SK-N-SH treated with all-trans-retinoic acid at 6 μM for 48 hours (cell line): ENCODE results near the gene HEATR1.
A peak's percentile ranks its signal among the peaks of the same experiment; 100 is the strongest.
"Not testable (repeated sequence)": the region's sequence is repeated elsewhere in the genome, so short reads cannot be mapped to it uniquely, and the experiment has no call there.

ENCODE experiments used
- ATAC-seq: fragments of 200-7000 bp; cut with Tn5 transposase; 3 replicates; pipeline ENCODE4 v1.9.1; 2020; ENCODE audit warnings: mild to moderate bottlenecking, moderate library complexity
- ARNTL ChIP-seq: fragments of 450-650 bp; formaldehyde crosslinking; IDR thresholded peaks from 2 replicates; pipeline ENCODE4 v1.5.0; 2020; ENCODE audit warnings: low read depth, mild to moderate bottlenecking, moderate library complexity, borderline replicate concordance
- BACH2 ChIP-seq: fragments of 250-450 bp; sonication (Bioruptor Pico); IDR thresholded peaks from 2 replicates; pipeline ENCODE4 v1.9.0; 2021; ENCODE audit warnings: mild to moderate bottlenecking, borderline replicate concordance
- CREB5 ChIP-seq: fragments of 250-450 bp; sonication (Bioruptor Pico); IDR thresholded peaks from 2 replicates; pipeline ENCODE4 v1.5.1; 2020; ENCODE audit warnings: low read depth, mild to moderate bottlenecking, moderate library complexity
- CSDC2 ChIP-seq: fragments of 250-450 bp; sonication (Bioruptor Pico); IDR thresholded peaks from 2 replicates; pipeline ENCODE4 v1.5.0; 2020; ENCODE audit warnings: mild to moderate bottlenecking, moderate library complexity
- CSRNP3 ChIP-seq: fragments of 250-450 bp; sonication (Bioruptor Pico); IDR thresholded peaks from 2 replicates; pipeline ENCODE4 v1.5.1; 2021; ENCODE audit warnings: mild to moderate bottlenecking, moderate library complexity
- ESRRG ChIP-seq: fragments of 250-450 bp; sonication (Bioruptor Pico); IDR thresholded peaks from 2 replicates; pipeline ENCODE4 v1.6.1; 2021; ENCODE audit warnings: mild to moderate bottlenecking
- GLIS3 ChIP-seq: fragments of 250-450 bp; sonication (Bioruptor Pico); IDR thresholded peaks from 2 replicates; pipeline ENCODE4 v1.5.0; 2020; ENCODE audit warnings: mild to moderate bottlenecking, moderate library complexity
- ISL1 ChIP-seq: fragments of 250-450 bp; sonication (Bioruptor Pico); IDR thresholded peaks from 2 replicates; pipeline ENCODE4 v2.1.2; 2022; ENCODE audit warnings: mild to moderate bottlenecking, moderate library complexity
- OSR1 ChIP-seq: fragments of 250-450 bp; sonication (Bioruptor Pico); IDR thresholded peaks from 2 replicates; pipeline ENCODE4 v1.8.0; 2022; ENCODE audit warnings: moderate library complexity, mild to moderate bottlenecking, inconsistent platforms
- PATZ1 ChIP-seq: fragments of 250-450 bp; sonication (Bioruptor Pico); IDR thresholded peaks from 2 replicates; pipeline ENCODE4 v1.8.0; 2020; ENCODE audit warnings: mild to moderate bottlenecking, moderate library complexity, borderline replicate concordance
- PPARA ChIP-seq: fragments of 250-450 bp; sonication (Bioruptor Pico); IDR thresholded peaks from 2 replicates; pipeline ENCODE4 v1.5.0; 2020; ENCODE audit warnings: mild to moderate bottlenecking, borderline replicate concordance
- RARB ChIP-seq: fragments of 250-450 bp; sonication (Bioruptor Pico); IDR thresholded peaks from 2 replicates; pipeline ENCODE4 v1.8.0; 2021; ENCODE audit warnings: mild to moderate bottlenecking, moderate library complexity
- SNAI2 ChIP-seq: fragments of 250-450 bp; sonication (Bioruptor Pico); IDR thresholded peaks from 2 replicates; pipeline ENCODE4 v1.5.0; 2020; ENCODE audit warnings: mild to moderate bottlenecking, moderate library complexity
- TCF4 ChIP-seq: fragments of 250-450 bp; sonication (Bioruptor Pico); IDR thresholded peaks from 2 replicates; pipeline ENCODE4 v1.8.0; 2021; ENCODE audit warnings: mild to moderate bottlenecking, moderate library complexity, borderline replicate concordance
- TOX ChIP-seq: fragments of 250-450 bp; sonication (Bioruptor Pico); IDR thresholded peaks from 2 replicates; pipeline ENCODE4 v1.8.0; 2021; ENCODE audit warnings: mild to moderate bottlenecking, moderate library complexity, borderline replicate concordance
- TSHZ2 ChIP-seq: fragments of 250-450 bp; sonication (Bioruptor Pico); IDR thresholded peaks from 2 replicates; pipeline ENCODE4 v1.5.0; 2020; ENCODE audit warnings: mild to moderate bottlenecking, moderate library complexity
- ZC3H10 ChIP-seq: fragments of 250-450 bp; sonication (Bioruptor Pico); IDR thresholded peaks from 2 replicates; pipeline ENCODE4 v1.5.1; 2021; ENCODE audit warnings: mild to moderate bottlenecking, moderate library complexity
- ZFP3 ChIP-seq: fragments of 250-450 bp; sonication (Bioruptor Pico); IDR thresholded peaks from 2 replicates; pipeline ENCODE4 v1.5.0; 2020; ENCODE audit warnings: mild to moderate bottlenecking, moderate library complexity
- ZFP30 ChIP-seq: fragments of 450-650 bp; formaldehyde crosslinking; IDR thresholded peaks from 2 replicates; pipeline ENCODE4 v1.5.0; 2022; ENCODE audit warnings: mild to moderate bottlenecking, moderate library complexity
- ZNF565 ChIP-seq: fragments of 450-650 bp; formaldehyde crosslinking; conservative IDR thresholded peaks from 2 replicates; pipeline ENCODE4 v1.5.0; 2020; ENCODE audit warnings: low read depth, mild to moderate bottlenecking, moderate library complexity
- ZNF70 ChIP-seq: fragments of 450-650 bp; formaldehyde crosslinking; IDR thresholded peaks from 2 replicates; pipeline ENCODE4 v1.5.0; 2020; ENCODE audit warnings: mild to moderate bottlenecking, moderate library complexity
- ZNF8 ChIP-seq: fragments of 450-650 bp; formaldehyde crosslinking; IDR thresholded peaks from 2 replicates; pipeline ENCODE4 v1.5.0; 2020; ENCODE audit warnings: mild to moderate bottlenecking, moderate library complexity
- TF ChIP-seq, protein P1 (sequence below): fragments of 250-450 bp; sonication (Bioruptor Pico); IDR thresholded peaks from 2 replicates; pipeline ENCODE4 v1.8.0; 2021; ENCODE audit warnings: low read depth, mild to moderate bottlenecking, moderate library complexity, borderline replicate concordance

Gene HEATR1

GRCh38 chr1:236508593-236509027, 95.7 kb downstream of the HEATR1 start:
- TF ChIP-seq ESRRG (CRISPR knock-in tag) (no peak), ISL1 (0 out of 2 replicates have a peak, but pooled peaks have one; percentile 29), CSDC2 (CRISPR knock-in tag) (no peak), TOX (no peak)
- TF ChIP-seq, all 23 proteins: peak for 1
- ATAC-seq = no peak

GRCh38 chr1:236507022-236507700, 97.2 kb downstream of the HEATR1 start:
- peak; percentile 94 for ATAC-seq
- TF ChIP-seq TSHZ2 (CRISPR knock-in tag) (no peak), BACH2 (CRISPR knock-in tag) (no peak), CSDC2 (CRISPR knock-in tag) (0 out of 2 replicates have a peak, but pooled peaks have one; percentile 70), PATZ1 (CRISPR knock-in tag) (0 out of 2 replicates have a peak, but pooled peaks have one; percentile 39), ESRRG (CRISPR knock-in tag) (no peak), ZNF70 (CRISPR knock-in tag) (no peak), OSR1 (CRISPR knock-in tag) (no peak), RARB (CRISPR knock-in tag) (no peak), ZFP3 (CRISPR knock-in tag) (peak; percentile 29; the same call in 1 of the 2 replicates), GLIS3 (no peak), ZFP30 (CRISPR knock-in tag) (no peak), ZNF8 (CRISPR knock-in tag) (no peak), TOX (no peak), ZC3H10 (CRISPR knock-in tag) (no peak), SNAI2 (CRISPR knock-in tag) (peak; percentile 35; the same call in 1 of the 2 replicates), CSRNP3 (CRISPR knock-in tag) (no peak), ZNF565 (CRISPR knock-in tag) (no peak), CREB5 (peak; percentile 92), ARNTL (CRISPR knock-in tag) (no peak), PPARA (CRISPR knock-in tag) (no peak), ISL1 (peak; percentile 85), TCF4 (no peak)
- TF ChIP-seq, protein P1, sequence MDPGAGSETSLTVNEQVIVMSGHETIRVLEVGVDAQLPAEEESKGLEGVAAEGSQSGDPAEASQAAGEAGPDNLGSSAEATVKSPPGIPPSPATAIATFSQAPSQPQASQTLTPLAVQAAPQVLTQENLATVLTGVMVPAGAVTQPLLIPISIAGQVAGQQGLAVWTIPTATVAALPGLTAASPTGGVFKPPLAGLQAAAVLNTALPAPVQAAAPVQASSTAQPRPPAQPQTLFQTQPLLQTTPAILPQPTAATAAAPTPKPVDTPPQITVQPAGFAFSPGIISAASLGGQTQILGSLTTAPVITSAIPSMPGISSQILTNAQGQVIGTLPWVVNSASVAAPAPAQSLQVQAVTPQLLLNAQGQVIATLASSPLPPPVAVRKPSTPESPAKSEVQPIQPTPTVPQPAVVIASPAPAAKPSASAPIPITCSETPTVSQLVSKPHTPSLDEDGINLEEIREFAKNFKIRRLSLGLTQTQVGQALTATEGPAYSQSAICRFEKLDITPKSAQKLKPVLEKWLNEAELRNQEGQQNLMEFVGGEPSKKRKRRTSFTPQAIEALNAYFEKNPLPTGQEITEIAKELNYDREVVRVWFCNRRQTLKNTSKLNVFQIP = 0 out of 2 replicates have a peak, but pooled peaks have one; percentile 7

GRCh38 chr1:236504338-236504737, 100.0 kb downstream of the HEATR1 start:
- ATAC-seq = not testable (repeated sequence)
